HG03520 (cell line): Measurements from ENCODE around the gene PIK3CD.
A peak's percentile ranks its signal among the peaks of the same experiment; 100 is the strongest.
"Not testable (repeated sequence)": the region's sequence is repeated elsewhere in the genome, so short reads cannot be mapped to it uniquely, and the experiment has no call there.

Source experiments
- ATAC-seq: cut with Tn5 transposase; IDR thresholded peaks from one replicate; pipeline ENCODE4 v1.9.1; 2021; ENCODE audit warnings: mild to moderate bottlenecking, moderate library complexity; ENCODE audit not compliant: unreplicated experiment

Gene PIK3CD

GRCh38 chr1:9687874-9688582 lies 36.5 kb downstream of the PIK3CD start:
- no peak for ATAC-seq

- no peak for ATAC-seq
Measured at GRCh38 chr1:9688599-9688998, 37.1 kb downstream of the PIK3CD start.

- peak; percentile 40 for ATAC-seq
Measured at GRCh38 chr1:9689011-9689706, 37.6 kb downstream of the PIK3CD start.

GRCh38 chr1:9689971-9690381 lies 38.4 kb downstream of the PIK3CD start:
- ATAC-seq = no peak

GRCh38 chr1:9690440-9691107 lies 39.0 kb downstream of the PIK3CD start:
- ATAC-seq = no peak

GRCh38 chr1:9691108-9691445 lies 39.5 kb downstream of the PIK3CD start:
- no peak for ATAC-seq

- ATAC-seq = no peak
Measured at GRCh38 chr1:9691691-9692090, 40.2 kb downstream of the PIK3CD start.

- ATAC-seq = no peak
Measured at GRCh38 chr1:9696793-9697192, 45.3 kb downstream of the PIK3CD start.

GRCh38 chr1:9699361-9699760 lies 47.8 kb downstream of the PIK3CD start:
- ATAC-seq = no peak

GRCh38 chr1:9700340-9700739 lies 48.8 kb downstream of the PIK3CD start:
- ATAC-seq = no peak

GRCh38 chr1:9701665-9702064 lies 50.1 kb downstream of the PIK3CD start:
- no peak for ATAC-seq

GRCh38 chr1:9703165-9703509 lies 51.6 kb downstream of the PIK3CD start:
- no peak for ATAC-seq

- no peak for ATAC-seq
Measured at GRCh38 chr1:9703681-9704080, 52.1 kb downstream of the PIK3CD start.

- no peak for ATAC-seq
Measured at GRCh38 chr1:9705337-9706093, 54.0 kb downstream of the PIK3CD start.

- no peak for ATAC-seq
Measured at GRCh38 chr1:9706178-9706577, 54.6 kb downstream of the PIK3CD start.

- no peak for ATAC-seq
Measured at GRCh38 chr1:9710037-9710436, 58.5 kb downstream of the PIK3CD start.

- ATAC-seq = no peak
Measured at GRCh38 chr1:9711466-9712020, 60.0 kb downstream of the PIK3CD start.

GRCh38 chr1:9712767-9713166 lies 61.2 kb downstream of the PIK3CD start:
- not testable (repeated sequence) for ATAC-seq

- no peak for ATAC-seq
Measured at GRCh38 chr1:9714257-9714718, 62.8 kb downstream of the PIK3CD start.

- ATAC-seq = no peak
Measured at GRCh38 chr1:9715536-9716226, 64.2 kb downstream of the PIK3CD start.
